NCI-H2227 (cell line): Measurements from ENCODE around the gene LELP1.
"Not testable (repeated sequence)": the region's sequence is repeated elsewhere in the genome, so short reads cannot be mapped to it uniquely, and the experiment has no call there.

Source experiments
- DNase-seq: peaks from one replicate; lab custom pipeline; 2025; ENCODE audit not compliant: unreplicated experiment; lab: John Stamatoyannopoulos, UW

Gene LELP1

GRCh38 chr1:153203130-153203529, at the start of gene LELP1:
TSS of gene LELP1 (plus strand) at chr1:153203430. CDS start at chr1:153204708, 1,278 bp downstream.
- DNase-seq, result no peak

GRCh38 chr1:153155541-153155940, 47.7 kb upstream of the LELP1 start:
- no peak for DNase-seq

- DNase-seq, result no peak
Measured at GRCh38 chr1:153168686-153169085, 34.5 kb upstream of the LELP1 start.

- no peak for DNase-seq
Measured at GRCh38 chr1:153174624-153175023, 28.6 kb upstream of the LELP1 start.

- no peak for DNase-seq
Measured at GRCh38 chr1:153178922-153179321, 24.3 kb upstream of the LELP1 start.

- DNase-seq, result no peak
Measured at GRCh38 chr1:153180556-153180955, 22.7 kb upstream of the LELP1 start.

- DNase-seq, result not testable (repeated sequence)
Measured at GRCh38 chr1:153188301-153188700, 14.9 kb upstream of the LELP1 start.

- no peak for DNase-seq
Measured at GRCh38 chr1:153190373-153190772, 12.9 kb upstream of the LELP1 start.

GRCh38 chr1:153192697-153193096, 10.5 kb upstream of the LELP1 start:
- DNase-seq, result no peak

- no peak for DNase-seq
Measured at GRCh38 chr1:153194331-153195050, 8.7 kb upstream of the LELP1 start.

GRCh38 chr1:153195216-153195615, 8.0 kb upstream of the LELP1 start:
- DNase-seq, result no peak

- no peak for DNase-seq
Measured at GRCh38 chr1:153202006-153202405, 1.2 kb upstream of the LELP1 start.

GRCh38 chr1:153206631-153207030, 3.4 kb downstream of the LELP1 start:
- DNase-seq, result no peak

GRCh38 chr1:153210206-153210605, 7.0 kb downstream of the LELP1 start:
- no peak for DNase-seq

- no peak for DNase-seq
Measured at GRCh38 chr1:153212201-153212600, 9.0 kb downstream of the LELP1 start.

GRCh38 chr1:153213519-153213918, 10.3 kb downstream of the LELP1 start:
- no peak for DNase-seq

- DNase-seq, result no peak
Measured at GRCh38 chr1:153217212-153217611, 14.0 kb downstream of the LELP1 start, which contains the start of gene PRR9. TSS of gene PRR9 (plus strand) at chr1:153217584. CDS start at chr1:153218145, 561 bp downstream.

GRCh38 chr1:153217744-153218416, 14.7 kb downstream of the LELP1 start:
- no peak for DNase-seq

- no peak for DNase-seq
Measured at GRCh38 chr1:153220606-153221303, 17.5 kb downstream of the LELP1 start.

GRCh38 chr1:153223040-153223891, 20.0 kb downstream of the LELP1 start:
- DNase-seq, result peak; percentile 68

GRCh38 chr1:153227810-153228209, 24.6 kb downstream of the LELP1 start:
- DNase-seq, result no peak
